Activated CD8-positive, alpha-beta memory T cell treated with anti-CD3 and anti-CD28 coated beads for 36 hours (primary cell): ENCODE results near the gene TRMT6. TPM values are rescaled to one million over a fixed set of nuclear protein-coding genes. Genes with fewer than 3 reads are reported as not detected.

Experiments
- CTCF ChIA-PET: fragments of 350-600 bp; sonication (Branson Sonifier 250); formaldehyde crosslinking; loops from one replicate; lab custom pipeline; 2021; ENCODE audit warnings: antibody characterized with exemption; lab: Charles Lee
- POLR2A ChIA-PET: fragments of 350-600 bp; sonication (Branson Sonifier 250); formaldehyde crosslinking; loops from one replicate; lab custom pipeline; 2021; ENCODE audit warnings: antibody characterized with exemption; lab: Charles Lee
- total RNA-seq, 2 experiments: library from RNA; stranded (reverse); gene quantifications; one replicate each; pipeline ENCODE4 v1.2.3, GENCODE V29; 2021

TRMT6 gene
- total RNA-seq, 2 experiments from 2014 or later: 34.0 to 36.3 TPM

GRCh38 chr20:5969348-5969935 is 19.1 kb upstream of the TRMT6 start:
- POLR2A ChIA-PET: no interaction called here

DNA sequence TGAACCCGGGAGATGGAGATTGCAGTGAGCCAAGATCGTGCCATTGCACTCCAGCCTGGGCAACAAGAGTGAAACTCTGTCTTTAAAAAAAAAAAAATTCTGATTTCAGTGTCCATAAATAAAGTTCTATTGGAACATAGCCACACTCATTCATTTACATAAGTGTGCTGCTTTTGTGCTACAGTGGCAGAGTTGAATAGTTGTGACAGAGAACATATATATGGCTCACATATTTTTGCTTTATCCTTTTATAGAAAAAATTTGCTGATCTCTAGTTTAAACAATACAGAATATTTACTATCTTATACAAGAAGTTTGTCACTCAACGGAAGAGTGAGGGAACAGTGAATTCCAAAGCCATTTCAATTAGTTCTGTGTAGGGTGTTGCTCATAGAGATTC is 18.1 kb upstream of the TRMT6 start:
- CTCF ChIA-PET: no interaction called here
- POLR2A ChIA-PET: no interaction called here

More at GRCh38 chr20:5969348-5969935, 19.1 kb upstream of the TRMT6 start:
- CTCF ChIA-PET: no interaction called here

DNA sequence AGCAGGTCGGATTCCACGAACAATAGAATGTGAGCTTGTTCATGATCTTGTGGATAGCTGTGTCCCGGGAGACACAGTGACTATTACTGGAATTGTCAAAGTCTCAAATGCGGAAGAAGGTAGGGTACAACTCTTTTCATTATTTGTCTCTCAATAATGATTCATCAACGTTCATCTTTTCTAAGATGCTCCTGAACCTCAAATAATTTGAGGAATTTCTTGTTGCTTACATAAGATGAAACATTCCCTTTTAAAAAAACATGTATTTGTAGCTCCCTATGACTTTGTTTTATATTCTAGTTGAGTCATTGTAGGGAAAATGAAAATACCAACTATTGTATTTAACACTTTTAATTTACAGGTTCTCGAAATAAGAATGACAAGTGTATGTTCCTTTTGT is 17.1 kb upstream of the TRMT6 start:
- POLR2A ChIA-PET: no interaction called here
- CTCF ChIA-PET: no interaction called here

DNA sequence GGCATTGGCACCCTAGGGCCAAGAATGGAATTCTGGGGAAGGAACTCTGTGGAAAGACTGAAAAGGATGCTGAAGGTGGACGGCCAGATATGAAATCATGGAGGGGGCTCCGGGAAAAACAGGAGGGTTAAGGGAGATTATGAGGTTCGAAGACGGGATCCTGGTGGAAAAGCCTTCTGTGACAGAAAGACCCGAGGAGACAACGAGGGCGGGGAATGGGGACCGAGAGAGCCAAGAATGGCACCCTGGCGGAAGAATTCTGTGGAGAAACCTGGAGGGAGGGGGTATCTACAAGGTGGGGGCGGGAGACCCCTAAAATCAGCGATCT is 426 bp downstream of the TRMT6 start:
- ChIA-PET CTCF (no interaction called here), POLR2A (no interaction called here)

DNA sequence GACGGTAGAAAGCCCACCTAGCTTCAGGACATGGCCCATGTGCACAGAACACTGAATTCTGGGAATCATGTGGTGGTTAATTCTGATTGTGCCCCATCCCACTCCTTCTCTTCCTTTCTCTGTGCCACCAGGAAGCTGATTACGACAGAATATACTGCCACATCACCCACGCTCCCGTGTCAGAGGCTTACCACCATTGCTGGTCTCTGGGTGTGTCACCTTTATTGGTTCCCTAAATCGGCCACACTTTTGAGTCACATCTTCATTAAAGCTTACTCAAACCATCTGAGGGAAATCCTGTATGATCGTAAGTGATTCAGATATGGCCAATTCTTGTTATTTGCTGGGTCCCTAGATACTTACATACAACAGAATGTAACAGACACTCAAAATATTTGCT is 3.1 kb downstream of the TRMT6 start:
- ChIA-PET CTCF (interaction anchor here (1.3 kb wide), 1 partner anchor 29 kb away, joined by 5 read pairs; no protein-coding TSS in a partner anchor), POLR2A (interaction anchor here (1.4 kb wide), 1 partner anchor 103 kb away, joined by 4 read pairs; no protein-coding TSS in a partner anchor)

GRCh38 chr20:5945963-5946362 is 4.4 kb downstream of the TRMT6 start:
- CTCF ChIA-PET: no interaction called here
- POLR2A ChIA-PET: interaction anchor here (0.6 to 0.7 kb wide), 2 partner anchors 102 to 293 kb away, joined by 3 to 4 read pairs; no protein-coding TSS in a partner anchor

DNA sequence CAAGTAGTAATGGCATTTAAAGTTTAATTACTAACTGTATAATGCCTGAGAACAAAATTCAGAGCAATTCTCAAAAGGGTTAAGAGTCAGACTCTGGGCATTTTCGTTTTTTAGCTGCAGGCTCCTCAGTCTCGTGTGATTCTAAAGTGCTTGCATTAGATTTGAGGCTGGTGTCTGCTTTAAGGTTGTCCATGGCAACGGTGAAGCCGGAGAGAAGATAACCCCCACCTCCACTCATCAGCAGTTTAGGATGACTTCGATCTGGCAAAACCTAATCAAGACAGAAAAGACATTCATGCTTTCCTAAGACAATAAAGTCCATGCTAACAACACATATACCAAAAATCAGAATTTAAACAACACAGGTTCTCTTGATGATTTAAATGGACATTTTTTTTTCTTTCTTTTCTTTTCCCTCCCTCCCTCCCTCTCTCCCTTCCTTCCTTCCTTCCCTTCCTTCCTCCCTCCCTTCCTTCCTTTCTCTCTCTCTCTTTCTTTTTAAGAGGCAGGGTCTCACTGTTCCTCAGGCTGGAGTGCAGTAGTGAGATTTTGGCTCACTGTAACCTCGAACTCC is 11.8 kb downstream of the TRMT6 start:
- CTCF ChIA-PET: no interaction called here
- POLR2A ChIA-PET: no interaction called here

DNA sequence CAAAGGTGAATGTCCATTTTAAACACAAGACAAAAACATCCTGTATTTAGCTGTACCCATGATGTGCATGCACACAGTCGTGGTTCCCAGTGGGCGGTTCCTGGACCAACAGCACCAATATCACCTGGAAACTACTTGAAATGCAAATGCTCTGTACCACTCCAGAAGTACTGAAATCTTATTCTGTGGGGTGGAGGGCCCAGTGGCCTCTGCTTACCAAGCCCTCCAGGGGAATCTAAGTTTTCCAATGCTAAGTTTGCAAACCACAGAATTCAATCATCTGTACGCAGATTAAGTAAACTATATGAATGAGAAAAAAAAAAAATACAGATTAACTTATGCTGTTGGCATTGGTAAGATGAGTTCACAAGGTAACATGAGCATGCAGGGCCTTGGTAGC is 14.1 kb downstream of the TRMT6 start:
- CTCF ChIA-PET: interaction anchor here (0.6 kb wide), 1 partner anchor 34 kb away, joined by 3 read pairs; no protein-coding TSS in a partner anchor
- POLR2A ChIA-PET: no interaction called here

GRCh38 chr20:5935384-5935783 is 14.9 kb downstream of the TRMT6 start:
- ChIA-PET POLR2A (no interaction called here), CTCF (no interaction called here)

GRCh38 chr20:5933802-5934436 is 16.4 kb downstream of the TRMT6 start:
- POLR2A ChIA-PET: no interaction called here
- CTCF ChIA-PET: no interaction called here

GRCh38 chr20:5932796-5933195 is 17.5 kb downstream of the TRMT6 start:
- POLR2A ChIA-PET: no interaction called here
- CTCF ChIA-PET: no interaction called here

DNA sequence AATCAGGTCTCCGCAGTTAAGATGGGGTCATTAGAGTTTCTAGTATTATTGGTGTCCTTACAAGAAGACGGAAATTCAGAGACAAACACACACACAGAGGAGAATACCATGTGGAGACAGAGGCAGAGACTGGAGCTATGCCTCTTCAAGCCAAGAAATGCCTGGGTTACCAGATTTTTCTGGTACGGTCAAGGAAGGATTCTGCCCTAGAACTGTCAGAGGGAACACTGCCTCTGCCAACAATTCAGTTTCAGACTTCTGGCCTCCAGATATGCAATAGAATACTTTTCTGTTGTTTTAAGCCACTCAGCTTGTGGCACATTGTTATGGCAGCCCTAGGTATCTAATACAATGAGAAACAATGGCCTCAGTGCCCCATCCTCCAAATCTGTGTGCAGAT is 18.9 kb downstream of the TRMT6 start:
- POLR2A ChIA-PET: no interaction called here
- CTCF ChIA-PET: no interaction called here

DNA sequence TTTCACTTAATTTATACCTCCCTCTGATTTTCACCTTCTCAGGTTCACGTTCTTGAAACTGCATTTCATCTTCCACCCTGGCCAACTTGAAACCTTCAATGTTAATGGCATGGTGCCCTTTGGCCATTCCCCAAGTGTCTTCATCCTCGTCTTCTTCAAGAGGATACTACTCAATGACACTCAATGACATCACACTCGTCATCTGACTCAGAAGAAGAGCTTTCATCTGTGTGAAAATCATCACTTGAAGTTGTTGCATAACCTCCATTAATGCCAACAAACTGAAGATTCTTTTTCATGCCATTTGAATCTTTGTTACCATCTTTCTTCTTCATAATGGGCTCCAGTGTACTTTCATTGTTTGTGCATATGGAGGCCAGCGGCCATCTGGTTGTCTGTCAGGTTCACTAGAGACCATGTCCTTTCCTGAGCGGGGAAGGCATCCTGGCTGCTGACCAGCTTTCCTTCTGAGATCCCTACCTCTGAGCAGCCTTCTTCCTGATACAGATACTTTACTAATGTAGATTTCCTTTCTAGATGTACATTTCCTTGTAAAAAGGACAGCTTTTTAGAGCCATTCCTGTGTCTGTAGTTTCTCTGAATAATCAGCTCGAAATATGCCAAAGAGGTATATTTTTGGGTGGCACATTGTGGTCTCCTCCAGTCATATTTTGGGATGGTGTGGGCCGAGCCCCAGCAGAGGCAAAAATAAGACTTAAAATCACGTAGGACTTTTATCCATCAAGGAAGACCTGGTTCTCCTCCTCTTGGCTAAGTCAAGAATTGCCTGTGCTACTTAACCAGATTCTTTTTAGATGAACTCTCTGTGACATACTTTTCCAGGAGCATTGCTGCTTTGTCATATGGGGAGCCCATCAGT is 21.3 kb downstream of the TRMT6 start:
- CTCF ChIA-PET: no interaction called here

DNA sequence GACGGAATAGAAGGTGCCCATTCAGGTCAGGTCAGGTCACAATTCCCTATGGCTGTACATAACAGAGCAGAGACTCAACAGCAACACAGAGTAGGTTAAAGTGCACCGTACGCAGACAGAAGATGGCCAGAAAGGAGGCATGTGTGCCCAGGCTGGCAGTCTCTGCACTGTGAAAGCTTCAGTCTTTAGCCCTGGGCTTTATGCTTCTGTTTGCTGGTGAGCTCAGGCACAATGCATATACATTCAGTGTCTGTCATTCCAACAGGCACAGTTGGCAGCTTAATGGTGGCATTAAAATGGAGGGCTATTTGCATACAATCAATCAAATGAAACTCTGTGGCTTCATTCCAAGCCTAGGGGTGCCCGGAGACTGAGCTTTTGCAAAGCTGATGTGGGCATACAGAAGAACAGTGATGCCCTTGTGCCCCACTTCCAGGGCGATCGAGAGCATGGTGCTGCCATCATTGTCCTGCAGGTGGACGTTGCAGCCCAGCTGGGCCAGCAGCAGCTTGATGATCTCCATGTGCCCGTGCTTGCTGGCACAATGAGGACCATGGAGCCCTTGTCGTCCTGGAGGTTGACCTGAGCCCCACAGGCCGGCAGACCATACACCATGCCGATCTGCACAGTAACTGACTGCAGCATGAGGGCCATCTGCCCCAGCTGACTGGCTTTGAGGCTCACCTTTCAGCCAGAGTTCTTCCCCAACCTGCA is 22.4 kb downstream of the TRMT6 start:
- POLR2A ChIA-PET: no interaction called here
- CTCF ChIA-PET: no interaction called here

More for the DNA sequence above, 21.3 kb downstream of the TRMT6 start:
- POLR2A ChIA-PET: no interaction called here

GRCh38 chr20:5925551-5925950 is 24.8 kb downstream of the TRMT6 start:
- POLR2A ChIA-PET: no interaction called here
- CTCF ChIA-PET: interaction anchor here (0.7 kb wide), 1 partner anchor 79 kb away, joined by 3 read pairs; no protein-coding TSS in a partner anchor

GRCh38 chr20:5923493-5923892 is 26.8 kb downstream of the TRMT6 start:
- POLR2A ChIA-PET: no interaction called here
- CTCF ChIA-PET: no interaction called here

DNA sequence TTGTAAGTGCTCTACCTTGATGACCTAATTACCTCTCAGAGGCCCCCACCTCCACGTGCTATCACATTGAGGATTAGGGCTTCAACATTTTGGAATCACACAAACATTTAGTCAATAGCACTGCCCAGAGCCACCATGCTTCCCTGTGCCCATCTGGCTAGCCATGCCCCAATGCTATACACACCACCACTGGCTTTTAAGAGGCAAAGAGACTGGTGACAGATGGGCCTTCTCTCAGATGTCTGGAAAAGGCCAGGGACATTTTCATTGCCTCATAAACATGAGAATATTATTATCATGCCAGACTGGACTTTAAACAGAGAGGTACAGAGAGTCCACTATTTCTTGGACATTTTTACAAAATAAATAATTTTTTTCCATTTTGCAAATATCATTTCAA is 29.8 kb downstream of the TRMT6 start:
- CTCF ChIA-PET: no interaction called here
- POLR2A ChIA-PET: interaction anchor here (0.6 kb wide), 1 partner anchor 30 kb away, joined by 3 read pairs; the partner anchor contains the start of genes MCM8 and TRMT6

- ChIA-PET POLR2A (interaction anchor here (0.6 kb wide), 1 partner anchor 31 kb away, joined by 3 read pairs; the partner anchor contains the start of genes MCM8 and TRMT6), CTCF (interaction anchor here (1.2 kb wide), 1 partner anchor 31 kb away, joined by 3 read pairs; the partner anchor contains the start of genes MCM8 and TRMT6)
Observed at GRCh38 chr20:5919626-5920544, 30.4 kb downstream of the TRMT6 start.
